ENCODE results near the gene SECTM1.

SECTM1 gene

DNA sequence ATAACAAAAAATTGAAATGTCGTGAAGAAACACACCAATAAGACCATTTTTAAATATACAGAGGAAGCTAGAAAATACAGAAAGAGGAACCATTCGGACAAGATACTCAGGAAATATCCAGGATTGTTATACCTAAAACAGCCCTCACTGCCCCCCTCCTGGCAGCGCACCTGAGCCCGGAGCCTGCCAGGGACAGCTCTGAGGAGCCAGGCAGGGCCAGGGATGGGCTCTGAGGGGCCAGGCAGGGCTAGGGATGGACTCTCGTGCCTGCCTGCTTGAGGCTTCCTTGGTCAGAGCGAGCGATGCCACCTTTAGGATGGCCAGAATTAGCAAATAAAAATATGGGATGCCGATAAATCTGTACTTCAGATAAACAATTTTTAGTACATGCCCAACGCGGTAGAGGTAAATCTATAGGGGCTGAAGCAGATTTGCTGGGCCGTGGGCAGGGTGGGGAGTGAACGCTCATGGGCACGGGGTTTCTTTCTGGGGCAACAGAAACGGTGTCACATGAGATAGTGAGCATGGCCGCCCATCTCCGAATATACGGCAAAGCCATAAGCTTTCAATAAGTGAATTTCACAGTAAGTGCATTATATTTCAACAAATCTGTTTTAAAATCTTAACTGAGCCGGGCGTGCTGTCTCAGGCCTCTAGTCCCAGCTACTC, 41.9 kb downstream of the SECTM1 start:
- no peak for DNase-seq
- in situ Hi-C loops (cut with MboI; ENCODE audit: low pct_unique_long_range_greater_than_20kb, low sequenced_read_pairs) = no loop called here

DNA sequence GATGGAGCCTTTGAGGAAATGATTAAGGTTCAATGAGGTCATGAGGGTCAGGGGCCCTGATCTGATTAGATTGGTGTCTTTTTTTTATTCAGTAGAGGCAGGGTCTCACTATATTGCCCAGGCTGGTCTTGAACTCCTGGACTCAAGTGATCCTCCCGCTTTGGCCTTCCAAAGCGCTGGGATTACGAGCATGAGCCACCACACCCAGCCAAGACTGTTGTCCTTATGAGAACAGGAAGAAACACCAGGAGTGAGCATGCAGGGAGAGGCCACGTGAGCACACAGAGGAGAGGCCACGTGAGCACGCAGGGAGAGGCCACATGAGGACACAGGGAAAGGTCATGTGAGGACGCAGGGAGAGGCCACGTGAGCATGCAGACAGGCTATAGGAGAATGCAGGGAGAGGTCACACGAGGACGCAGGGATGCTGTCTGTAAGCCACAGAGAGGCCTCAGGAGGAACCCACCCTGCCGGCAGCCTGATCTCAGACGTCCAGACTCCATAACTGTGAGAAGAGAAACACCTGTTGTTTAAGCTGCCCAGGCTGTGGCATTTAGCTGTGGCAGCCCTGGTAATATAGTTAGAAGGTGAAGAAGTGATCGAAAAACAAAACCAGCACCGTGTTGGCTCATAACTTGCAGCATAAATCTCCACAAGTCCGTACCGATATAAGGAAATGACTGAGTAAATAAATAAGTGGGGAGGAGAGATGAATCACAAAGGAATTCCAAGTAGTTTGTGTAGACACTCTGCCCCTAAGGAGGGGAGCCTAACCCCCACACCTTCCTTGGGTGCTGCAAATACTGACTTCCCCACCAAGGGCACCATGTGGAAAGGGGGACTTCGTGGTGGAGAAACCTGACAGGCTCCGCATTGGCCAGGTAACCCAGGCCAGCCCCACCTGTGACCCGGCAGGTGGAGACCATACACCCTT, 45.4 kb downstream of the SECTM1 start:
- DNase-seq = peak; percentile 97
- in situ Hi-C loops (cut with MboI; ENCODE audit: low pct_unique_long_range_greater_than_20kb, low sequenced_read_pairs) = no loop called here

DNA sequence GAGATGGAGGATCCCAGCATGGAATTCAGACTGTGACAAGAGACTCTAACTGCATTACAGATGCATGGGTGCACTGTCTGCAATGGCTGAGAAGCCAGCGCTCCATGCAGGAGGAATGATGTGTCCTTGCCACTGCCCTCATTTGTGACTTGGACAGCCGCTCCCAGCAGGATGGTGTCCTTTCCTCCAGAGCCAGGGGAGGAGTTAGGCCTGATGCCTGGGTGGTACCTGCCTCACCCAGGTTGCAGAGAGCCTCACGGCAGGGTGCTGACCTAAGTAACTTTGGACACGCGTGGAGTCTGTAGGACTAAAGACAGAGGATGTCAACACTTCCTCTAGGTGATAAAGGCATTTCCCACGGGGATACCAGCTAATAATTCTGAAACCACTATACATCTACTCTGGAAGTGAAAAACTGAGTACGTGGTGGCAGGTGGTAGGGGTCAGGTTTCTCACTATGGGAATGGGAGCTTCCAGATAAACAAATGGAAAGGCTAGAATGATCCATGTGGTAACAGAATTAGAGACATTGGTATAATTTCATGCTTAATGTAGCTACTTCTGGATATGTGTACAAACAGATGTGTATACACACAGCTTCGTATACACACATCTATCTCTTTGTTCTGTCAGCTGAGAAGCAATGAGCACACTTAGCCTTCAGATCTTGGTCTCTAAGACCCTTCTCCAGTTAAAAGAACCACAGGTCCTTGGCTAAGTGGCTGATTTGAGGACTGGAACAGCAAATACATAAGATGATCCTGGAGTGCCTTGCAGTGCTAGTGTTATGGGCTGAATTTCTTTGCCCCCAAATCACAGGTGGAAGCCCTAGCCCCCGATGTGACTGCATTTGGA, 46.3 kb downstream of the SECTM1 start:
- no peak for DNase-seq
- in situ Hi-C loops (cut with MboI; ENCODE audit: low pct_unique_long_range_greater_than_20kb, low sequenced_read_pairs) = no loop called here

DNA sequence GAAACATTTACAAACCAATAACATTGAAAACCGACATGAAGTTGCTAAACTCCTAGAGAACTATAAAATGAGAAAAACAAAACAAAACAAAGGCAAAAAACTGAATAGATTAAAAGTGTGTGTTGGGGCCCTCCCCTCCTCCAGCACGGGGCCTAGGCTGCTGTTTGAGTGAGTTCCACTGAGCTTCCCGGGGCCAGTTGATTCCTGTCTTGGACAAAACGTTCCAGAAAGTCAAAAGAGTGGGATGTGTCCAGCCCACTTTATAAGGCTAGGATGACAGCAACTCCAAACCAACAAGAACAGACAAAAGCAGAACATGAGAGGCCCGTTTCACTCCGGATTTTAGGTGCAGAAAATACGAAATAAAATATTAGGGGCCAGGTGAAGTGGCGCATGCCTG, 48.4 kb downstream of the SECTM1 start:
- DNase-seq = no peak
- in situ Hi-C loops (cut with MboI; ENCODE audit: low pct_unique_long_range_greater_than_20kb, low sequenced_read_pairs) = no loop called here

DNA sequence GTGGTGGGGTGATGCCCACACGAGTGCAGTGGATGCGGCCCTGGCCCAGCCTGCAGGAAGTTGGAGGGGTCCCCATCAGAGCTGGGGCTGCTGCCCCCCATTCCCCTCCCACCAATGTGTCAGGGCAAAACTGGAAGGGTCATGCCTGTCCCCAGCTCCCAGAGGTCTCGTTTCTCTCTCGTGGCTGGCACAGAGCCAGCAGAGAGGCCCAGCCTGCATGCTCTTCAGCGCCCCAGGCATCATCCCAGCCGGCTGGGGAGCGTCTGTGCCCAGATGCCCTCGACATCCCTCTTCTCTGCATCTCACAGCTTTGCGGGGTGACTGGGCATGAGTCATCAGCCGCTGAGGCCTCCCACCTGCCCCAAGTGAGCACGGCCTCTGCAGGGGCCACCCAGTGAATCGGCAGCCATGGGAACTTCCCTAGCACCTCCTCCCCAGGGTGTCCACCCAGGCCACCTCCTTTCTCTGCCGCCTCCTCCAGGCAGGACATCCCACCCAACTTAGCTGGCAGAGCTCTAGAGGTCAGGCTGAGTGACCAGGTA, 50.3 kb downstream of the SECTM1 start:
- no peak for DNase-seq
- in situ Hi-C loops (cut with MboI; ENCODE audit: low pct_unique_long_range_greater_than_20kb, low sequenced_read_pairs) = no loop called here

DNA sequence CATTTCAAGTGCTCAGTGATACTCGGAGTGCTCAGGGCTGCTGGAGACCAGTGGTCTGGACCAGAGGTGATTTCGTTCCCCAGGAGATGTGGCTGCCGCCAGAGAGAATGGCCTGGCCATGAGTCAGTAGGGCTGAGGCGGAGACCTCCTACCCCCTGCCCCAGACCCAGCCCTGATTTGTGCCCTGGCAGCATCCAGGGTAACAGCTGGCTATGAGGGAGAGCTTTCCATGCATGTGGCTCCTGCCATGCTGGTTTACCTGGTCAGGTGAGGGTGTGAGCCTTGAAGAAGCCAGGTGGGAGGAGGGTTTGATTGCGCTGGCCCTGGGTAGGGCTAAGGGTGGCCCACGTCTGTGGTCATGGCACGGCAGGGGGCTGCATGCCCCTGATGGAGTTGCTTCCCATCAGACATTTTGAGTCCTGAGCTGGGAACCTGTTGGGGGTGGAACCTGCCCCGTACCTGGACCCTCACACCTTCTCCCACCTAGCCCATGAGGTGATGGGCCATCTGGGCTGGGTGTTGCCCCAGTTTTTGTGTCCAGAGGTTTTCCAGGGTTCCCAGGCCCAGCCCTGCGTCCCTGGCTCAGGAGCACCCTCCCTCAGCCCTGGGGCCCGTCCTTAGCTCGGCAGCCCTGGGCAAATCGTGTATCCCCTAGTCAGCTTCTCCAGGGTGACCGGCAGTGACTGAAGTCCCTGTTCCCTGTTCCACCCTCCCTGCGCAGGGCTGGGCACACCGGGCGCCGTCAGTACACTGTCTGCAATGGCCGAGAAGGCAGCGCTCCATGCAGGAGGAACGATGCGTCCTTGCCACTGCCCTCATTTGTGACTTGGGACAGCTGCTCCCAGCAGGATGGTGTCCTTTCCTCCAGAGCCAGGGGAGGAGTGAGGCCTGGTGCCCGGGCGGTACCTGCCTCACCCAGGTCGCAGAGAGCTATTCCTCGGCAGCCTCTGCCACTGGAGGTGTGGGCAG, 51.0 kb downstream of the SECTM1 start:
- DNase-seq = no peak
- in situ Hi-C loops (cut with MboI; ENCODE audit: low pct_unique_long_range_greater_than_20kb, low sequenced_read_pairs) = no loop called here

DNA sequence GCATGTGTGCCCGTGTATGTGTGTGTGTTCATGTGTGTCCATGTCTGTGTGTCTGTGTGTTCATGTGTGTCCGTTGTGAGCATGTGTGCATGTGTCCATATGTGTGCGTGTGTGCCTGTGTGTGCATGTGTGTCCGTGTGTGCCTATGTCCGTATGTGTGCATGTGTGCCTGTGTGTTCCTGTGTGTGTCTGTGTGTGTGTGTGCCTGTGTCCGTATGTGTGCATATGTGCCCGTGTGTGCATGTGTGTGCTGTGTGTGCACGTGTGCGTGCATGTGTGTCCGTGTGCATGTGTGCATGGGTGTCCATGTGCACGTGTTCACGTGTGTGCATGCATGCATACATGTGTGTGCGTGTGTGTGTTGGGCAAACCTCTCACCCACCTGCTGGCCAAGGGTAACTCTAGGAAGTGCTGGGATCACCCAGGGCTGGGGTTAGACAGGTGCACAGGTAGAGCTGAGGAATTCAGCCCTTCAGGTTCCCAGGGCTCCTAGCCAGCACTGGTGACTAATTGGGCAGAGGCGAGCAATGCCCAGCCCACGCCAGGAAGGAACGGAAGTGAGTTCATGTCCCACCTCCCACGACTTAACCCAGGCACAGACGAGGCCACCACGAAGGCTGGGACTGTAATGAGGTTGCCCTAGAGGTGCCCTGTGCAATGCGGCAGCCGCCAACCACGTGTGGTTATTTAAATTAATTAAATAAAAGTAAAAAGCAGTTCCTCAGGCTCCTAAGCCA, 51.9 kb downstream of the SECTM1 start:
- DNase-seq = no peak
- in situ Hi-C loops (cut with MboI; ENCODE audit: low pct_unique_long_range_greater_than_20kb, low sequenced_read_pairs) = no loop called here

DNA sequence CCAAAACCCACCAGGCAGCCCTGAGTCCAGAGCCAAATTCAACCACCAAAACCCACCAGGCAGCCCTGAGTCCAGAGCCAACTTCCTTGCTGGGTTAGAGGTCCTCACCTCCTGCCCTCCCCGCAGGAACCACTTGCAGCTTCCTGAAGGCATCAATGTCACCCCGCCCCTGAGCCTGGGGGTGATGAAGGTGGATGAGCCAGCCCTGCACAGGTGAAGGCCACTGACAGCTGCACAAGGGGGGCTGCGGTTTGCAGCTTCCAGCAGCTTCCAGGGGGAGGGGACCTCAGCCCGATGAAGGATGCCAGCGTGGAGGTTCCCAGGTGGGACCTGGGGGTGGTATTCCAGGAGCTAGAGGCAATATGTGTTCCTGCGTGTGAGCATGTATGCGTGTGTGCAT, 52.5 kb downstream of the SECTM1 start:
- in situ Hi-C loops (cut with MboI; ENCODE audit: low pct_unique_long_range_greater_than_20kb, low sequenced_read_pairs) = no loop called here
- DNase-seq = no peak

DNA sequence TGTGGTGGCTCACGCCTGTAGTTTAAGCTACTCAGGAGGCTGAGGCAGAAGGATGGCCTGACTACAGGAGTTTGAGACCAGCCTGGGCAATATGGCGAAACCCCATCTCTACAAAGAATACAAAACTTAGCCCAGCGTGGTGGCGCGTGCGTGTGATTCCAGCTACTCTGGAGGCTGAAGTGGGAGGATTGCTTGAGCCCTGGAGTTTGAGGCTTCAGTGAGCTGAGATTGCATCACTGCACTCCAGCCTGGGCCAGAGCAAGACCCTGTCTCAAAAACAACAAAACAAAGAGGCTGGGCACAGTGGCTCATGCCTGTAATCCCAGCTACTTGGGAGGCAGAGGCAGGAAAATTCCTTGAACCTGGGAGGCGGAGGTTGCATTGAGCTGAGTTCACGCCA, 53.0 kb downstream of the SECTM1 start:
- in situ Hi-C loops (cut with MboI; ENCODE audit: low pct_unique_long_range_greater_than_20kb, low sequenced_read_pairs) = no loop called here
- no peak for DNase-seq

DNA sequence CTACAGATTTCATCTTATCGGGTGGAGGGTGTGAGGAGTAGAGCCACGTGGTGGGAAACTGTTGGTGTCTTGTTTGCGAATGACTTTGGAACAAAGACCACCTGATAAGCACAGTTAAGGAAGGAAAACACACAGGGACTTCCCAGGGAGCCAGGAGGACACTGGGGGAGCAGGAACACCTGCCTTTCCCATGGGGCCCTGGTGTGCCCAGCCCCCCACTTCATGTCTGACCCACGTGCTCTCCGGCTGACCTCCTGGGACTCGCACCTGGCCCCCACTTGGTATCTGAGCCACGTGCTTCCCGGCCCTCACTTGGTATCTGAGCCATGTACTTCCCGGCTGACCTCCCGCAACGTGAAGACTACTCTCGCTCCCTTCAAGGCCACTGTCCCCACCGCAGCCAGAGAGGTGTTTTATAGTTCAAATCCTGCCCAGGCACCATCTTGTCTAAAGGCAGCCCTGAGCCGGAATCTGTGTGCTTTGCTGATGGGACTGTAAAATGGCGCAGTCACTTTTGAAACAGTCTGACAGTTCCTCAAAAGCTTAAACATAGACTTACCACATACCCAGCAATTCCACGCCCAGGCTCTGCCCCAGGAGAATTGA, 54.7 kb downstream of the SECTM1 start:
- in situ Hi-C loops (cut with MboI; ENCODE audit: low pct_unique_long_range_greater_than_20kb, low sequenced_read_pairs) = no loop called here
- DNase-seq = no peak

DNA sequence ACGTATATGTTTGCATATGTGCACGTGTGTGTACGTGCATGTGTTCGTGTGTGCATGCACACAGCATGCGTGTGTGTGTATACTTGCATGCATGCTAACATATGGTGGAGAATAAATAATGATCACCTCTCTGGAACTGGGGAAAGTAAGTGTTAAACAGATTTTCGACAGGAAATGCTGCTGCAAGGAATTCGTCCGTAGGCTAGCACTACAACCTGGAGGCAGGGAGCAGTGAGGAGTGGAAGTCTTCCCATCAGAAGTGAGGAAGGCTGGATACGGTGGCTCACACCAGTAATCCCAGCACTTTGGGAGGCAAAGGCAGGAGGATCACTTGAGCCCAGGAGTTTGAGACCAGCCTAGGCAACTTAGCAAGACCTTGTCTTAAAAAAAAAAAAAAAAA, 55.3 kb downstream of the SECTM1 start:
- no peak for DNase-seq
- in situ Hi-C loops (cut with MboI; ENCODE audit: low pct_unique_long_range_greater_than_20kb, low sequenced_read_pairs) = no loop called here

DNA sequence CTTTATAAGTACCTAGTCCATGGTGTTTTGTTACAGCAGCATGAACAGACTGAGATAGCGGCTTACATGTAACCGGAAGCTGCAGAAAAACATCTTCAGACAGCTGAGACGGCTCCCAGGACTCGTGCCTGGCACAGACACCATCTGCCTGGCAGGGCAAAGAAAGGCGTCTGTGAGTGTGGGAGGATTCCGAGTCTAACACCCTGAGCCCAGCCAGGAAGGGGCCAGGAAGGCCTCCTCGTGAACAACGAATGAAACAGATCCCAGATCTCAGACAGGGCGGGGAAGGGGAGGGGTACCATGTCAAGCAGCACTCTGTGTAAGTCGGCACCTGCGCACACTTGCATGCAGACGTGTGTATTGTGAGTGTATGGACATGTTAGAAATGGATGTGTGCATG, 55.7 kb downstream of the SECTM1 start:
- in situ Hi-C loops (cut with MboI; ENCODE audit: low pct_unique_long_range_greater_than_20kb, low sequenced_read_pairs) = no loop called here

DNA sequence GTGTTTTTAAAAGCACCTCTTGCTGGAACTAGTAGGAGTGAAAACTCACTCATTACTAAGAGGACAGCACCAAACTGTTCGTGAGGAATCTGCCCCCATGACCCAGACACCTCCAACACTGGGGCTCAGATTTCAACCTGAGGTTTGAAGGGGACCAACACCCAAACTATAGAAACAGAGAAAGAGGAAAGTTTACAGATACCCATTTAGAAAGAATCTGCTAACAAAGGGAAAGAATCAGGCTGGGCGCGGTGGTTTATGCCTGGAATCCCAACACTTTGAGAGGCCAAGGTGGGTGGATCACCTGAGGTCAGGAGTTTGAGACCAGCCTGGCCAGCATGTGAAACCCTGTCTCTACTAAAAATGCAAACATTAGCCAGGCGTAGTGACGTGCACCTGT, 56.6 kb downstream of the SECTM1 start:
- no peak for DNase-seq
- in situ Hi-C loops (cut with MboI; ENCODE audit: low pct_unique_long_range_greater_than_20kb, low sequenced_read_pairs) = no loop called here

More for the DNA sequence above, 55.7 kb downstream of the SECTM1 start:
- no peak for DNase-seq

DNA sequence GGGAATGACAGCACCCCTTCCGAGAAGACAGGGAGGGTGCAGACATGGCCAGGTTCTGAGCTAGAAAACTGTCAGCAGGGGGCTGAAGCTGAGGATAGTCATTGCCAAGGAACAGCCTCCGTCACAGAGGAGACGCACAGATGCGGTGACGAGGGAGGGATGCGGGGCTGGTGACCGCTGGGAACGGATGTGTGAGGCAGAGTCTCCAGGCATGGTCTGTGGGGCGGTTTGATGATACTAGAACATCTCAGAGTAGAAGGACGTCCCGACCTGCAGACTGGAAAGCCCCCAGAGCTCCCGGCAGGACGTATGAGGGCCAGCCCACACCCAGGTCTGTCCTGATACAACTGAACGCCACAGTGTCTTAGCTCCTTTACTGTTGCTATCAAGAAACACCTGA, 58.2 kb downstream of the SECTM1 start:
- in situ Hi-C loops (cut with MboI; ENCODE audit: low pct_unique_long_range_greater_than_20kb, low sequenced_read_pairs) = no loop called here
- no peak for DNase-seq

DNA sequence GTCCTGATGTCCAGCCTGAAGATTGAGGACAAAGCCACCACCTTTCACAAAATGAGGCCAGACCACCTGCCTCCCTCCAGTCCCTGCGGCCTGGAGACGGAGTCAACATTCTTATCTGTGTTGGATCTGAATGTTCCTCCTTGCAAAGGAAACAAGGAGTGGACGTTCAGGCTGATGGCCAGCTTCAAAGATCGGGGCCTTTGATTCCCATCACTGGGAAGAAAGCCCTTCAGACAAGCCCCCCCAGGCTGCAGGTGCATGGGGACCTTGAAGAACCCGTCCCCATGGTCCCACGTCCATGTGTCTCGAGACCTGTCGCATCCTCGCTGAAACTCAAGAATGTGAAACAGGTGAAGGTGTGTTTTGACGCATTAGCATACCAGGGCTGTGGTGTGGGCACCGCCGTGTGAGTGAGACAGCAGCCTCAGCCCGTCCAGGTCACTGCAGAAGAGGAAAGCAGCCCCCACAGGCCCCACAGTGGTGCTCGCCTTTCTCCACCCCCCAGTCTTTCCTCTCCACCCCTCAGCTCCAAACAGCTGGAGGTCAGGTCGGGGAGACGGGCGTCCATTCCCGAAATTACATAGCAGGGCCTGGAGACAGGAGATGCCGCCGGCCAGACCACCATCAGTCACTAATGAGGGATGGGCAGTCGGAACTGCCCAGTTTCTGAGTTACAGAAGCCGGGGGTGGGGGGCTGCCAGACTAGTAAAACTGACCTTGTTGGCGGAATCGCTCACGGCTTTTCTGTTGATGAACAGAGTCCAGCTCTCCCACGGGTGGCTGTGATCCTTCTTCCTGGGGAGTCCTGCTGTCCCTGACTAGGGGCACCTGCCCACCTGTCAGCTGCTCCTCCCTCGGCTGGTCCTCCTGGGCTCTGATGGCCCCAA, 59.2 kb downstream of the SECTM1 start:
- no peak for DNase-seq
- in situ Hi-C loops (cut with MboI; ENCODE audit: low pct_unique_long_range_greater_than_20kb, low sequenced_read_pairs) = no loop called here

DNA sequence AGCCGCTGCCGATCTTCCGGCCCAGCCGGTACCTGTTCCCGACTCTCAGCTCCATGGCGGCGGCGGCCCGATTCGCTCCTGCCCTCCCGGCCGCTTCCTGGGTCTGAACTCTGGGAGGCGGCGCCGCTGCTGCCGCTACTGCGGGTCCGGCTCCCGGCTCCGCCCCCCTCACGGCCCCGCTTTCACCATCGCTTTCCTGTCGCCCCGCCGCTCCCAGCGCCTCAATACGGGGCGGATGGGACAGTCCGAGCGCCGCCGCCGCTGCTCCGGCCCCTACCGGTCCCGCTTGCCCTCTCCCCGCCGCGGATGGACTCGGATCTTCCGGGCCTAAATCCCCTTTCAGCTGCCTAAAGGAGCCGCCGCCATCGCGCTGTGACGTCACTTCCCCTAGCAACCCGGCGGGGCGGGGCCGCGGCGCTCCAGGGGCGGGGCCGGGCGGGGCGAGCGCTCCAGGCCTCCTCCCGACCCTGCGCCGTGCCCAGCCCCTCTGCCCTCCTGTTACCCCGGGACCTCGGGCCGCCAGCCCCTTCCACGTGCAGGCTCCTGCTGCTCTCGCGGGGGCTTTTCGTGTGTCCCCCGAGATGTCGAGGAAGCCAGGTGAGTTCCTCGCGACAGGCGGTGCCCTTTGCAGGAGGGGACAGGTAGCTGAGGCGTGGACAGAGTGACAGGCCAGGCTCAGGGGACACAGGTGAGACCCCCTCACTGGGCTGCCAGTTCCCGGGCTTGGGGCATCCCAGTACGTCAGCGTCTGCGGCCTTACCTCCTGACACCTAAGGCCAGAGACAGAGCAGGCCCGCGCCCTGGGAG, 60.0 kb downstream of the SECTM1 start, which contains the start of gene CSNK1D:
CSNK1D (minus strand) TSS at position 374 of the 807 bp plus-strand sequence; CDS start at position 55, 319 bp downstream.
- in situ Hi-C loops (cut with MboI; ENCODE audit: low pct_unique_long_range_greater_than_20kb, low sequenced_read_pairs) = no loop called here
- peak; percentile 88 for DNase-seq

Measured in KBM-7 (cell line).